ENCODE measurements around the gene IGFLR1.

- TF ChIP-seq CTCF (IDR thresholded peaks at IDR 0.05 in 4 of 5, conservative IDR thresholded peaks at IDR 0.05 in 1 of 5): no peak
- no peak for TF ChIP-seq POLR2A (IDR thresholded peaks at IDR 0.05)
These were observed 3.8 kb upstream of the IGFLR1 start for GRCh38 chr19:35746087-35746462.
